HG03139 (cell line): ENCODE measurements around the gene FGF7.
"Not testable (repeated sequence)": the region's sequence is repeated elsewhere in the genome, so short reads cannot be mapped to it uniquely, and the experiment has no call there.

ENCODE experiments used
- ATAC-seq: cut with Tn5 transposase; IDR thresholded peaks from one replicate; pipeline ENCODE4 v1.9.1; 2021; ENCODE audit not compliant: unreplicated experiment

The FGF7 gene, protein sequence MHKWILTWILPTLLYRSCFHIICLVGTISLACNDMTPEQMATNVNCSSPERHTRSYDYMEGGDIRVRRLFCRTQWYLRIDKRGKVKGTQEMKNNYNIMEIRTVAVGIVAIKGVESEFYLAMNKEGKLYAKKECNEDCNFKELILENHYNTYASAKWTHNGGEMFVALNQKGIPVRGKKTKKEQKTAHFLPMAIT

GRCh38 chr15:49423021-49423420 is at the start of gene FGF7:
FGF7 (plus strand) TSS chr15:49423242; CDS start chr15:49424298, 1,056 bp downstream.
- no peak for ATAC-seq

DNA sequence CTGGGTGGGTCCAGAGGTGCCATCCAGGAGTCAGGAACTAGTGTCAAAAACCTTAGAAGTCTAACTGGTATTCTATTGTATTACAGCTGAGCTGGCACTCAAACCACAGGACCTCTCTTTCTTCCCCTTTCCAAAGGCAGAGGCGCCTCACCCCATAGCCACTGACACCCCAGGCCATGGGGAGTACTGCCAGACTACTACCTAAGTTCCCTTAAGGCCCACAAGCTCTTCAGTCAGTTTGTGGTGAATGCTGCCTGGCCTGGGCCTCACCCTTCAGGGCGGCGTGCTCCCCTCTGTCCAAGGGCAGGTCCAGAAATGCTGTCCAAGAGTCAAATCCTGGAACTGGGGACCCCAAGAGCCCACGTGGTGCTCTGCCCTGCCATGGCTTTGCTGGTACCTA is 43.0 kb upstream of the FGF7 start:
- ATAC-seq, result no peak

- no peak for ATAC-seq
Observed at GRCh38 chr15:49380912-49381311, 42.1 kb upstream of the FGF7 start.

- ATAC-seq, result no peak
Observed at GRCh38 chr15:49382394-49382793, 40.6 kb upstream of the FGF7 start.

DNA sequence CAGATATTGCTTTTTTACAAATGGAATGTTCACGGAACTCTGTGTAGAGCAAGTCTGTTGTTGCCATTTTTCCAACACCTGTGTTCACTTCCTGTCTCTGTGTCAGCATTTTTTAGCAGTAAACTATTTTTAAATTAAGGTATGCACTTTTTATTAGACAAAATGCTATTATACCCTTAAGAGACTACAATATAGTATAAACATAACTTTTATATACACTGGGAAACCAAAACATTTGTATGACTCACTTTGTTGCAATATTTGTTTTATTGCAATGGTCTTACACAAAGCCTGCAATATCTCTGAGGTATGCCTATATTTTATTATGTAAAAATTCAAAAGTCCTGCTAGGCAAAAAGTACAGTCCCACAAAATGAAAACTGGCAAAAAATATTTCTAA is 39.8 kb upstream of the FGF7 start:
- no peak for ATAC-seq

DNA sequence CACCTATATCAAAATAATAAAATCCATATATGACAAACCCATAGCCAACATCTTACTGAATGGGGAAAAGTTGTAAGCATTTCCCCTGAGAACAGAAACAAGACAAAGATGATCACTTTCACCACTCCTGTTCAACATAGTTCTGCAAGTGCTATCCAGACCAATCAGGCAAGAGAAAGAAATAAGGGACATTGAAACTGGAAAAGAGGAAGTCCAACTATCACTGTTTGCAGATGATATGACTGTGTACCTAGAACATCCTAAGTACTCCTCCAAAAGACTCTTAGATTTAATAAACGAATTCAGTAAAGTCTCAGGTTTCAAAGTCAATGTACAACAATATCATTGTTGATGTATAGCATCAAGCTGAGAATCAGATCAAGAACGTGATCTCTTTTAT is 35.6 kb upstream of the FGF7 start:
- no peak for ATAC-seq

DNA sequence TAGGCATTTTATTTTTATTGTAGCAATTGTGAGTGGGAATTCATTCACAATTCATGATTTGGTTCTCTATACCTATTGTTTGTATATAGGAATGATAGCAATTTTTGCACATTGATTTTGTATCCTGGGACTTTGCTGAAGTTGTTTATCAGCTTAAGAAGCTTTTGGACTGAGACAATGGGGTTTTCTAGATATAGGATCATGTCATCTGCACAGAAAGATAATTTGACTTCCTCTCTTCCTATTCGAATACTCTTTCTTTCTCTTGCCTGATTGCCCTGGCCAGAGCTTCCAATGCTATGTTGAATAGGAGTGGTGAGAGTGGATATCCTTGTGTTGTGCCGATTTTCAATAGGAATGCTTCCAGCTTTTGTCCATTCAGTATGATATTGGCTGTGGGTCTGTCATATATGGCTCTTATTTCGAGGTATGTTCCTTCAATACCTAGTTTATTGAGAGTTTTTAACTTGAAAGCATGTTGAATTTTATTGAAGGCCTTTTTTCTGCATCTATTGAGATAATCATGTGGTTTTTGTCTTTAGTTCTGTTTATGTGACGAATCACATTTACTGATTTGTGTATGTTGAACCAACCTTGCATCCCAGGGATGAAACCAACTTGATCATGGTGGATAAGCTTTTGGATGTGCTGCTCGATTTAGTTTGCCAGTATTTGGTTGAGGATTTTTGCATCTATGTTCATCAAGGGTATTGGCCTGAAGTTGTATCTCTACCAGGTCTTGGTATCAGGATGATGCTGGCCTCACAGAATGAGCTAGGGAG is 20.3 kb upstream of the FGF7 start:
- ATAC-seq, result not testable (repeated sequence)

GRCh38 chr15:49406352-49407118 is 16.5 kb upstream of the FGF7 start:
- no peak for ATAC-seq

DNA sequence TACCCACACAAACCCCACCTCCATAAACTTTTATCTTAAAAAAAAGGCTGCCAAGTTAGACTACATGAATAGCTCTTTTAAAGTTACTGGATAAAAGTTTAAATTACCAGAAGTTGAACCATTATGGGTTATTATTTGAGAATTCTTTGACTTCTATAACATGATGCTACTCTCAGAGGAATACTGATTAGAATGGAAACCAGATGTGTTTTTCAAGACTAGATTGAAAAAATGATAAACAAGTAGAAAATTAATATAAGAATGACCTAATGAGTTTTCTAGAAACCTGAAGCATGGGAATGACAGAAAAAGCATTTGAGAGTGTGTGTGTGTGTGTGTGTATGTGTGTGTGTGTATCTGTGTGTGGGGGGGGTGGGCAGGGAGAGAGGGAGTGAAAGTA is 12.4 kb upstream of the FGF7 start:
- no peak for ATAC-seq

DNA sequence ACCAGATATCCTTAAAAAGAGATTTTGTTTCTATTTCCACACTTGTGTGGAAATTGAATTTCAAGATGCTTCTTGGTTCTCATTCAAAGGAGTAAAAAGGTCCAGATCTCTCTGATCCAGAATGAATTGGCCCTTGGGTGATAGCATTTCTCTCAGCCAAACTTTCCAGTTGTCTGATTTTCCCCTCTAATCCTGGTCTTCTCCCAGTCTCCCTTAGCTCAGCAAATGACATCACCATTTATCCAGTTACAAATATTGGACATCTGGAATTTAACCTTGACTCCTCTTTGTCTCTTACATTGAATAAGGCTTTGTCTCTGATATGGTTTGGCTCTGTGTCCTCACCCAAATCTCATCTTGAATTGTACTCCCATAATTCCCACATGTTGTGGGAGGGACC is 10.2 kb upstream of the FGF7 start:
- ATAC-seq, result no peak

GRCh38 chr15:49415149-49415548 is 7.9 kb upstream of the FGF7 start:
- no peak for ATAC-seq

GRCh38 chr15:49415638-49416037 is 7.4 kb upstream of the FGF7 start:
- no peak for ATAC-seq

GRCh38 chr15:49418811-49419210 is 4.2 kb upstream of the FGF7 start:
- ATAC-seq, result no peak

DNA sequence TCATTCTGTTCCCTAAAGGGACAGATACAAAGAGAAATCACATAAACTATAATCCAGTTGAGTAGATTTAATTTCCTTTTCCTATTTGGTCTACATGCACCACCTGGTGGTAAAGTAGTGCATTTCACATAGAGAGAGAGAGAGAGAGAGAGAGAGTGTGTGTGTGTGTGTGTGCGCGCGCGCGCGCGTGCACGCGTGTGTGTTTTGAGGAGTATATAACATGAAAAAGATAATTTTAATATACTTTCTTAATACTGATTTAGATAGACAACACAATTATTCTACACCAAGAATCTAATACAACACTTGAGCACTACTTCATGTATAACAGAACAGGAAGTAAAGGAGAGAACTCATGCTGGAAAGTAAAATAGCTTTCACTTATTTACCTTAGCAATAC is 1.1 kb upstream of the FGF7 start:
- no peak for ATAC-seq

DNA sequence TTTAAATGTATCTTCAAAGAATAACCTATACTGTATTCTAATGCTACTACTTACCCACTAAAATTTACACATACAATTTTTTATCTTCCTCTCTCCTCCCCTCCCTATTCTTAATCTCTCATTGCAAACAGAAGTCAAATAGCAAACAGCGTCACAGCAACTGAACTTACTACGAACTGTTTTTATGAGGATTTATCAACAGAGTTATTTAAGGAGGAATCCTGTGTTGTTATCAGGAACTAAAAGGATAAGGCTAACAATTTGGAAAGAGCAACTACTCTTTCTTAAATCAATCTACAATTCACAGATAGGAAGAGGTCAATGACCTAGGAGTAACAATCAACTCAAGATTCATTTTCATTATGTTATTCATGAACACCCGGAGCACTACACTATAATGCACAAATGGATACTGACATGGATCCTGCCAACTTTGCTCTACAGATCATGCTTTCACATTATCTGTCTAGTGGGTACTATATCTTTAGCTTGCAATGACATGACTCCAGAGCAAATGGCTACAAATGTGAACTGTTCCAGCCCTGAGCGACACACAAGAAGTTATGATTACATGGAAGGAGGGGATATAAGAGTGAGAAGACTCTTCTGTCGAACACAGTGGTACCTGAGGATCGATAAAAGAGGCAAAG is 984 bp downstream of the FGF7 start:
- no peak for ATAC-seq

GRCh38 chr15:49424954-49425353 is 1.9 kb downstream of the FGF7 start:
- ATAC-seq, result no peak

DNA sequence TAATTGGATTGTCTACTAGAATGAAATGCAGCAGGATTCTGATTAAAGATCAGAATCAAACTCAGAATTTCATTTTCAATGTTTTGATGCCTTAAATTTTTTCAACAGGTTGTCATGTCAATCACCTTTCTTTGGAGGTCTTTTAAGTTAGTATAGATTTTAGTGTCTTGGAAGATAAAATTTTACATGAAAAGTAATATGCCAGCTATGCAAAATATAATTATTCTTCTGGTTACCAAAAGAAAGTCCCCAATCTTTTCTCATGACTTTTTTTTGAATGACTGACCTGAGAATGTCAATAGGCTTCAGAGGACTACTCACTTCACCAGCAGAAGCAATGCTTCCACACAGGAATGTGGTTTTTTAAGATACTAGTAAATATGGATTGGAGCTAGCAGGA is 4.3 kb downstream of the FGF7 start:
- no peak for ATAC-seq

GRCh38 chr15:49428409-49429095 is 5.5 kb downstream of the FGF7 start:
- ATAC-seq, result no peak

GRCh38 chr15:49430046-49430445 is 7.0 kb downstream of the FGF7 start:
- ATAC-seq, result no peak

- ATAC-seq, result no peak
Observed at GRCh38 chr15:49435174-49435573, 12.1 kb downstream of the FGF7 start.

DNA sequence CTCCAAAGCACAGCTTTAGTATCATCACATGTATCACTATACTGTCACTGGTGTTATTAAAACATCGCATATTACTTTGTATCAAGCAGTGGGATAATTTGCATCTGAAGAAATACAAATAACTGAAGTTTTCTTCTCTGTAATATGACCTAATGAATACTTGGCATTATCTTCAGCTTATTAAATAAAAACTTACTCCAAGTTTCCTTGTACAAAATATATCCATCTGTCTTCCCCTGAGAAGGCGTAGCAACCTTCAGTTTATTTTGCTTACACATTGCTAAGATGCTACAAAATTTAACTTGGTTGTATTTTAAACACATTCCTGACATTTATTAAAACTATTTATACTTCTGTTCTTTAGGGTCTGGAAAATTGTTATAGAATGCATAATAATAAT is 13.7 kb downstream of the FGF7 start:
- no peak for ATAC-seq
